GM23338 (cell line): Measurements from ENCODE around the gene DOCK11.

Source experiments
- CREB1 ChIP-seq: fragments of 250-450 bp; sonication (Bioruptor Pico); IDR thresholded peaks from 2 replicates; pipeline ENCODE4 v1.5.0; 2020; ENCODE audit warnings: low read depth, mild to moderate bottlenecking, moderate library complexity
- CTCF ChIP-seq, 2 experiments: fragments of 200-600 bp in 1 of 2; sonication (generic) in 1 of 2; conservative IDR thresholded peaks; 2 replicates each; pipeline versions ENCODE4 v1.5.1 to v1.6.1; 2016 to 2017; ENCODE audit warnings: antibody characterized with exemption in 2 of 2, low read depth in 2 of 2, mild to moderate bottlenecking in 2 of 2, moderate library complexity in 1 of 2
- EZH2 ChIP-seq: fragments of 200-600 bp; sonication (generic); IDR thresholded peaks from one replicate; pipeline ENCODE4 v1.8.0; 2017; ENCODE audit warnings: antibody characterized with exemption, mild to moderate bottlenecking, low read depth; ENCODE audit not compliant: unreplicated experiment
- EZH2phosphoT487 ChIP-seq: fragments of 200-600 bp; sonication (generic); IDR thresholded peaks from one replicate; pipeline ENCODE4 v1.8.1; 2018; ENCODE audit warnings: antibody characterized with exemption; ENCODE audit not compliant: unreplicated experiment
- REST ChIP-seq: IDR thresholded peaks from one replicate; pipeline ENCODE4 v1.6.1; 2018; ENCODE audit warnings: antibody characterized with exemption; ENCODE audit not compliant: unreplicated experiment
- STAT1 ChIP-seq: IDR thresholded peaks from one replicate; pipeline ENCODE4 v1.6.1; 2016; ENCODE audit warnings: antibody characterized with exemption; ENCODE audit not compliant: unreplicated experiment
- ZNF331 ChIP-seq: fragments of 250-450 bp; sonication (Bioruptor Pico); IDR thresholded peaks from 2 replicates; pipeline ENCODE4 v1.5.0; 2020; ENCODE audit warnings: low read depth, mild to moderate bottlenecking, moderate library complexity

DNA sequence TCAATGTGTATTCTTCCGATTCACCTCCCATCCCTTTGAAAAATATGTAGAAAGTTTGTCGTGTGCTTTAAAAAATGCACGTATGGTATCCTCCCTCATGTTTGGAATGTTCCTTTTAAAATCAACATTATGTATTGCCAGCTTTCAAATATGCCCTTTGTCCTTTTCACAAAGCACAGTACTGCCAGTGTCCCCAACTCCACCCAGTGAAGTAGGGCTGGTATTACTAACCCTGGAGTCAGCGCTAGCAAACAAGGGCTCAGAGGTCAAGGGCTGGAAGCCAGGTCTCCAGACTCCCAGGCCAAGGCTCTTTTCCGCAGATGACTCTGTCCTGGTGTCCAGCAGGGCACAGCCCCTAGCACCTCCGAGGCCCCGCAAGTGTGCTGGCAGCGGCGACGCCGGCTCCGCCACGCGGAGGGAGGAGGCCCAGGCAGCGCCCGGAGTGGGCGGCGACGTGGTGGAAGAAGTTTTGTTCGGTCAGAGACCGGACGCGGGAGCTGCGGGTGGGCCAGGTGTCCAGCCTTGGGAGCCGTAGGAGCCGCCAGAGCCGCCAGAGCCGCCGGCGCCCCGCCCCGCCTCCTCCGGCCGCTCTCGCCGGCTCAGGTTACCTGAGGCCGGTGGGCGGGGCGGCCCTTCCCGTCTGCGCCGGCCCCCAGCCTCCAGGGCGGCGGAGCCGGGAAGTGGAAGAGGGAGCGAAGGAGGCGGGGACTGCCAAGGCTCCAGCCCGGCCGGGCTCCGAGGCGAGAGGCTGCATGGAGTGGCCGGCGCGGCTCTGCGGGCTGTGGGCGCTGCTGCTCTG is 231.5 kb downstream of the DOCK11 start, which contains the start of gene IL13RA1:
- no peak for TF ChIP-seq CTCF (conservative IDR thresholded peaks at IDR 0.05; ENCODE audit: low read depth in 2 of 2)
- no peak for TF ChIP-seq EZH2
- TF ChIP-seq EZH2phosphoT487 = no peak
- TF ChIP-seq ZNF331 = no peak
- no peak for TF ChIP-seq REST
- TF ChIP-seq STAT1 = no peak
- 0 out of 2 replicates have a peak, but pooled peaks have one; percentile 20 for TF ChIP-seq CREB1 (CRISPR knock-in tag)
